ENCODE measurements around the gene PIP5K1B.

Gene PIP5K1B

GRCh38 chr9:68907910-68908309 is 202.9 kb downstream of the PIP5K1B start:
- TF ChIP-seq JUND (IDR thresholded peaks at IDR 0.05; ENCODE audit: low read depth) = no peak
- DNase-seq (ENCODE audit: low read depth in 1 of 2, low spot score in 1 of 2) = no peak
- in situ Hi-C loops (cut with HindIII; ENCODE audit: low pct_unique_long_range_greater_than_20kb, low sequenced_read_pairs) = no loop called here

GRCh38 chr9:68912561-68912960 is 207.5 kb downstream of the PIP5K1B start:
- in situ Hi-C loops (cut with HindIII; ENCODE audit: low pct_unique_long_range_greater_than_20kb, low sequenced_read_pairs) = no loop called here
- TF ChIP-seq JUND (IDR thresholded peaks at IDR 0.05; ENCODE audit: low read depth) = no peak
- DNase-seq (ENCODE audit: low read depth in 1 of 2, low spot score in 1 of 2) = no peak

GRCh38 chr9:68913054-68913453 is 208.0 kb downstream of the PIP5K1B start:
- DNase-seq (ENCODE audit: low read depth in 1 of 2, low spot score in 1 of 2) = peak in 1 of 2 experiments; percentile 11
- no peak for TF ChIP-seq JUND (IDR thresholded peaks at IDR 0.05; ENCODE audit: low read depth)
- in situ Hi-C loops (cut with HindIII; ENCODE audit: low pct_unique_long_range_greater_than_20kb, low sequenced_read_pairs) = no loop called here

GRCh38 chr9:68914751-68915150 is 209.7 kb downstream of the PIP5K1B start:
- DNase-seq (ENCODE audit: low read depth in 1 of 2, low spot score in 1 of 2) = no peak
- TF ChIP-seq JUND (IDR thresholded peaks at IDR 0.05; ENCODE audit: low read depth) = no peak
- in situ Hi-C loops (cut with HindIII; ENCODE audit: low pct_unique_long_range_greater_than_20kb, low sequenced_read_pairs) = no loop called here

GRCh38 chr9:68919661-68920060 is 214.6 kb downstream of the PIP5K1B start:
- no peak for DNase-seq (ENCODE audit: low read depth in 1 of 2, low spot score in 1 of 2)
- in situ Hi-C loops (cut with HindIII; ENCODE audit: low pct_unique_long_range_greater_than_20kb, low sequenced_read_pairs) = no loop called here
- no peak for TF ChIP-seq JUND (IDR thresholded peaks at IDR 0.05; ENCODE audit: low read depth)

GRCh38 chr9:68920921-68921320 is 215.9 kb downstream of the PIP5K1B start:
- in situ Hi-C loops (cut with HindIII; ENCODE audit: low pct_unique_long_range_greater_than_20kb, low sequenced_read_pairs) = no loop called here
- no peak for DNase-seq (ENCODE audit: low read depth in 1 of 2, low spot score in 1 of 2)
- TF ChIP-seq JUND (IDR thresholded peaks at IDR 0.05; ENCODE audit: low read depth) = no peak

GRCh38 chr9:68923480-68923879 is 218.4 kb downstream of the PIP5K1B start:
- TF ChIP-seq JUND (IDR thresholded peaks at IDR 0.05; ENCODE audit: low read depth) = no peak
- DNase-seq (ENCODE audit: low read depth in 1 of 2, low spot score in 1 of 2) = no peak
- in situ Hi-C loops (cut with HindIII; ENCODE audit: low pct_unique_long_range_greater_than_20kb, low sequenced_read_pairs) = no loop called here

GRCh38 chr9:68925175-68925574 is 220.1 kb downstream of the PIP5K1B start:
- TF ChIP-seq JUND (IDR thresholded peaks at IDR 0.05; ENCODE audit: low read depth) = no peak
- in situ Hi-C loops (cut with HindIII; ENCODE audit: low pct_unique_long_range_greater_than_20kb, low sequenced_read_pairs) = no loop called here
- DNase-seq (ENCODE audit: low read depth in 1 of 2, low spot score in 1 of 2) = no peak

- TF ChIP-seq JUND (IDR thresholded peaks at IDR 0.05; ENCODE audit: low read depth) = no peak
- in situ Hi-C loops (cut with HindIII; ENCODE audit: low pct_unique_long_range_greater_than_20kb, low sequenced_read_pairs) = no loop called here
- no peak for DNase-seq (ENCODE audit: low read depth in 1 of 2, low spot score in 1 of 2)
Measured at GRCh38 chr9:68927165-68927564, 222.1 kb downstream of the PIP5K1B start.

GRCh38 chr9:68931821-68932220 is 226.8 kb downstream of the PIP5K1B start:
- DNase-seq (ENCODE audit: low read depth in 1 of 2, low spot score in 1 of 2) = no peak
- in situ Hi-C loops (cut with HindIII; ENCODE audit: low pct_unique_long_range_greater_than_20kb, low sequenced_read_pairs) = no loop called here
- no peak for TF ChIP-seq JUND (IDR thresholded peaks at IDR 0.05; ENCODE audit: low read depth)

GRCh38 chr9:68932458-68932857 is 227.4 kb downstream of the PIP5K1B start:
- no peak for DNase-seq (ENCODE audit: low read depth in 1 of 2, low spot score in 1 of 2)
- in situ Hi-C loops (cut with HindIII; ENCODE audit: low pct_unique_long_range_greater_than_20kb, low sequenced_read_pairs) = no loop called here
- TF ChIP-seq JUND (IDR thresholded peaks at IDR 0.05; ENCODE audit: low read depth) = no peak

GRCh38 chr9:68933434-68934328 is 228.6 kb downstream of the PIP5K1B start:
- no peak for TF ChIP-seq JUND (IDR thresholded peaks at IDR 0.05; ENCODE audit: low read depth)
- DNase-seq (ENCODE audit: low read depth in 1 of 2, low spot score in 1 of 2) = no peak
- in situ Hi-C loops (cut with HindIII; ENCODE audit: low pct_unique_long_range_greater_than_20kb, low sequenced_read_pairs) = no loop called here

GRCh38 chr9:68934329-68934644 is 229.2 kb downstream of the PIP5K1B start:
- in situ Hi-C loops (cut with HindIII; ENCODE audit: low pct_unique_long_range_greater_than_20kb, low sequenced_read_pairs) = no loop called here
- DNase-seq (ENCODE audit: low read depth in 1 of 2, low spot score in 1 of 2) = no peak

GRCh38 chr9:68940573-68940972 is 235.5 kb downstream of the PIP5K1B start:
- DNase-seq (ENCODE audit: low read depth in 1 of 2, low spot score in 1 of 2) = no peak
- in situ Hi-C loops (cut with HindIII; ENCODE audit: low pct_unique_long_range_greater_than_20kb, low sequenced_read_pairs) = no loop called here
- no peak for TF ChIP-seq JUND (IDR thresholded peaks at IDR 0.05; ENCODE audit: low read depth)

More at GRCh38 chr9:68934329-68934644, 229.2 kb downstream of the PIP5K1B start:
- no peak for TF ChIP-seq JUND (IDR thresholded peaks at IDR 0.05; ENCODE audit: low read depth)

All from T47D (cell line).